ENCODE measurements around the gene NPEPL1. TPM values are rescaled to one million over a fixed set of nuclear protein-coding genes. Genes with fewer than 3 reads are reported as not detected.

Gene NPEPL1
- total RNA-seq, 1 experiment from 2014 or later: 18.1 TPM

DNA sequence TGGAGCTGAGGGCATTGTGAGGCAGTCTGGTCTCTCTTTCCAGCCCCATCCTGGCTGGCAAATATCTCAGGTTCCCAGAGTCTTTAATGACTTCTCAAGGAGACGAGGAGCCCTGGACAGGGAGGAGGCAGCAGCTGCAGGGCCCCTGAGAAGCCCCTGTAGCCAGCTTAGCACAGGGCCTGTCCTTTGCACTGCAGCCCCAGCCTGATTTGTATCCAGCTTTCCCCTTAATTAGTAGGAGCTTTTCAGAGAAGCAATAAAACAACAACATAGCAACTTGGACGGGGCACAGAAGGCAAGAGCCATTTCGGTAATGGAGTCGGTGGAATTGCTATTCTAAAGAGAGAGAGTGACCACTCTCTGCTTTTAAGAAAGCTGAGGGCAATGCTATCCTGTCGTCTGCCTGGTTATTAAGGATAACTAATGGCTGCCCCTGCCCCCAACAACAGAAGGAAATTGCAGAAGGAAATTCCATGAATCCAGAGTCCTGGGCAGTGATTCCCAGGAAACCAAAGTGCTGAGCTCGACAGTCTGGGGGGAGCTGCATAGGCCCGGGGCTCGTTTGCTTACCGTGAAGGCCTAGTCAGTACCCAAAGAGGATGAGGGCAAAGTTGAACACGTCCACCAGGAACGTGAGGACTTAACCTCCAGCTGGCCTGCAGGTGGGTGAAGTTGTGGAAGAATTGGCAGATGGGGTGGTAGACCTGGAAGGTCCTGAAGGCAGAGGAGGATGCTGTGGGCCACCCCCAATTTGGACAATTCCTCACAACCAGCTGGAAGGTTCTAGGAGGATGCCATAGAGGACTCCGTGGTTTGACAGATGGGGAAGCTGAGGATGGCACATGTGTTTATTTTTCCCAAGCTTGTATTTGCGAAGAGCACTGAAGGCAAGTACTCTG, 50.3 kb downstream of the NPEPL1 start:
- intact Hi-C loops (cut with micrococcal nuclease; ENCODE audit: unreplicated experiment): no loop called here
- Mint-ChIP-seq H3K27ac (ENCODE audit: unreplicated experiment) (no peak overlapping the region), H3K27me3 (ENCODE audit: unreplicated experiment) (peaks cover 94% of the 10 kb centered on the region), H3K36me3 (ENCODE audit: insufficient read depth, unreplicated experiment) (no peaks in the 10 kb centered on the region), H3K4me3 (ENCODE audit: low read depth, unreplicated experiment) (no peak overlapping the region), H3K9me3 (ENCODE audit: low read depth, unreplicated experiment) (no peaks in the 10 kb centered on the region), H3K4me1 (ENCODE audit: low read depth, unreplicated experiment) (no peaks in the 10 kb centered on the region)
- DNase-seq: no peak
- TF ChIP-seq, protein P1, sequence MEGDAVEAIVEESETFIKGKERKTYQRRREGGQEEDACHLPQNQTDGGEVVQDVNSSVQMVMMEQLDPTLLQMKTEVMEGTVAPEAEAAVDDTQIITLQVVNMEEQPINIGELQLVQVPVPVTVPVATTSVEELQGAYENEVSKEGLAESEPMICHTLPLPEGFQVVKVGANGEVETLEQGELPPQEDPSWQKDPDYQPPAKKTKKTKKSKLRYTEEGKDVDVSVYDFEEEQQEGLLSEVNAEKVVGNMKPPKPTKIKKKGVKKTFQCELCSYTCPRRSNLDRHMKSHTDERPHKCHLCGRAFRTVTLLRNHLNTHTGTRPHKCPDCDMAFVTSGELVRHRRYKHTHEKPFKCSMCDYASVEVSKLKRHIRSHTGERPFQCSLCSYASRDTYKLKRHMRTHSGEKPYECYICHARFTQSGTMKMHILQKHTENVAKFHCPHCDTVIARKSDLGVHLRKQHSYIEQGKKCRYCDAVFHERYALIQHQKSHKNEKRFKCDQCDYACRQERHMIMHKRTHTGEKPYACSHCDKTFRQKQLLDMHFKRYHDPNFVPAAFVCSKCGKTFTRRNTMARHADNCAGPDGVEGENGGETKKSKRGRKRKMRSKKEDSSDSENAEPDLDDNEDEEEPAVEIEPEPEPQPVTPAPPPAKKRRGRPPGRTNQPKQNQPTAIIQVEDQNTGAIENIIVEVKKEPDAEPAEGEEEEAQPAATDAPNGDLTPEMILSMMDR (IDR thresholded peaks at IDR 0.05; ENCODE audit: unreplicated experiment): no peak
- CTCF ChIA-PET: no interaction called here
- no TSS peak for BruUV-seq (replicated peaks)

DNA sequence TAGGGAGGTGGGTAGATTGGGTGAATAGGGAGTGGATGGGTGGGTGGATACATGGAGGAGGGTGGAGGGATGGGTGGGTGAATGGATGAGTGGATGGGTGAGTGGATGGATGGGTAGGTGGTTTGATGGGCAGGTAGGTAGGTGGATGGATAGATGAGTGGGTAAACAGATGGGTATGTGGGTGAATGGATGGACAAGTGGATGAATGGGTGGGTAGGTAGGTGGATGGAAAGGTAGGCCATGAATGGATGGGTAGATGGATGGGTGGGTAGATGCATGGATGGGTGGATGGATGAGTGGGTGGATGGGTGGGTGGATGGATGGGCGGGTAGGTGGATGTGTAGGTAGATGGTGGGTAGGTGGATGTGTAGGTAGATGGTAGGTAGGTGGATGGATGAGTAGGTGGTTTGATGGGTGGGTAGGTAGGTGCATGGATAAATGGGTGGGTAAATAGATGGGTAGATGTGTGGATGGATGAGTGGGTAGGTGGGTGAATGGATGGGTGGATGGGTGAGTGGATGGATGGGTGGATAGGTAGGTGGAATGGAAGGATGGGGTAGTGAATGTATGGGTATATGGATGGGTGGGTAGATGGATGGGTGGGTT, 51.4 kb downstream of the NPEPL1 start:
- CTCF ChIA-PET: no interaction called here
- Mint-ChIP-seq H3K36me3 (ENCODE audit: insufficient read depth, unreplicated experiment) (no peaks in the 10 kb centered on the region), H3K27me3 (ENCODE audit: unreplicated experiment) (peaks cover 100% of the 10 kb centered on the region), H3K9me3 (ENCODE audit: low read depth, unreplicated experiment) (no peaks in the 10 kb centered on the region), H3K4me1 (ENCODE audit: low read depth, unreplicated experiment) (no peaks in the 10 kb centered on the region), H3K27ac (ENCODE audit: unreplicated experiment) (no peak overlapping the region), H3K4me3 (ENCODE audit: low read depth, unreplicated experiment) (no peak overlapping the region)
- BruUV-seq (replicated peaks): no TSS peak
- intact Hi-C loops (cut with micrococcal nuclease; ENCODE audit: unreplicated experiment): no loop called here
- no peak for DNase-seq
- TF ChIP-seq, protein P1 (IDR thresholded peaks at IDR 0.05; ENCODE audit: unreplicated experiment): no peak

- Mint-ChIP-seq H3K4me3 (ENCODE audit: low read depth, unreplicated experiment) (no peak overlapping the region), H3K9me3 (ENCODE audit: low read depth, unreplicated experiment) (no peaks in the 10 kb centered on the region), H3K36me3 (ENCODE audit: insufficient read depth, unreplicated experiment) (no peaks in the 10 kb centered on the region), H3K4me1 (ENCODE audit: low read depth, unreplicated experiment) (no peaks in the 10 kb centered on the region), H3K27ac (ENCODE audit: unreplicated experiment) (no peak overlapping the region), H3K27me3 (ENCODE audit: unreplicated experiment) (peaks cover 100% of the 10 kb centered on the region)
- no TSS peak for BruUV-seq (replicated peaks)
- intact Hi-C loops (cut with micrococcal nuclease; ENCODE audit: unreplicated experiment): no loop called here
- TF ChIP-seq, protein P1 (IDR thresholded peaks at IDR 0.05; ENCODE audit: unreplicated experiment): no peak
- CTCF ChIA-PET: interaction anchor here (0.6 kb wide), 1 partner anchor 45 kb away, joined by 4 read pairs; no protein-coding TSS in a partner anchor
- DNase-seq: no peak
These were observed 52.2 kb downstream of the NPEPL1 start for GRCh38 chr20:58744836-58745235.

- Mint-ChIP-seq H3K27me3 (ENCODE audit: unreplicated experiment) (peaks cover 100% of the 10 kb centered on the region), H3K27ac (ENCODE audit: unreplicated experiment) (no peak overlapping the region), H3K4me1 (ENCODE audit: low read depth, unreplicated experiment) (no peaks in the 10 kb centered on the region), H3K4me3 (ENCODE audit: low read depth, unreplicated experiment) (no peak overlapping the region), H3K9me3 (ENCODE audit: low read depth, unreplicated experiment) (no peaks in the 10 kb centered on the region), H3K36me3 (ENCODE audit: insufficient read depth, unreplicated experiment) (no peaks in the 10 kb centered on the region)
- TF ChIP-seq, protein P1 (IDR thresholded peaks at IDR 0.05; ENCODE audit: unreplicated experiment): no peak
- DNase-seq: no peak
- intact Hi-C loops (cut with micrococcal nuclease; ENCODE audit: unreplicated experiment): no loop called here
- CTCF ChIA-PET: interaction anchor here (0.6 kb wide), 1 partner anchor 44 kb away, joined by 4 read pairs; no protein-coding TSS in a partner anchor
- BruUV-seq (replicated peaks): no TSS peak
These were observed 52.8 kb downstream of the NPEPL1 start for GRCh38 chr20:58745391-58745790.

Data from Calu3 (cell line).